Cardiac muscle cell (in vitro differentiated cells and primary cell): Measurements from ENCODE around the gene FKBP2. TPM values are rescaled to one million over a fixed set of nuclear protein-coding genes. Genes with fewer than 3 reads are reported as not detected.
"Not testable (repeated sequence)": the region's sequence is repeated elsewhere in the genome, so short reads cannot be mapped to it uniquely, and the experiment has no call there.

Source experiments
- DNase-seq, 2 donors: peaks; one replicate each; pipeline versions ENCODE4 v3.0.0 to v3.0.0-alpha.2; 2010 to 2017; ENCODE audit warnings: low read depth in 1 of 2, low spot score in 1 of 2
- H3K27ac ChIP-seq: fragments of 200-600 bp; sonication (generic); 2 replicates; pipeline ENCODE4 v1.5.1; 2016
- H3K27me3 ChIP-seq: fragments of 200-600 bp; sonication (generic); 2 replicates; pipeline ENCODE4 v1.6.0; 2016; ENCODE audit warnings: control low read depth
- H3K36me3 ChIP-seq: fragments of 200-600 bp; sonication (generic); 2 replicates; pipeline ENCODE4 v1.5.1; 2016; ENCODE audit warnings: control low read depth
- H3K4me1 ChIP-seq: fragments of 200-600 bp; sonication (generic); 2 replicates; pipeline ENCODE4 v1.8.1; 2017; ENCODE audit warnings: low read depth, mild to moderate bottlenecking, mixed run types
- H3K4me3 ChIP-seq: fragments of 200-600 bp; sonication (generic); 2 replicates; pipeline ENCODE4 v1.5.1; 2016; ENCODE audit warnings: mild to moderate bottlenecking
- H3K9me3 ChIP-seq: fragments of 200-600 bp; sonication (generic); 2 replicates; pipeline ENCODE4 v1.5.1; 2017; ENCODE audit warnings: low read depth, mild to moderate bottlenecking, control low read depth
- polyA plus RNA-seq: library from polyadenylated mRNA; unstranded; fragments of >200 nt; fragmentation: Nextera tagmentation; extraction: Ambion mirVana; gene quantifications from 2 replicates; pipeline ENCODE4 v1.2.1, GENCODE V29; 2016
- total RNA-seq: library from RNA; depleted of rRNA; stranded (reverse); fragments of >200 nt; gene quantifications from 2 replicates; pipeline ENCODE4 v1.2.3, GENCODE V29; 2016
- TF ChIP-seq, protein P1 (sequence below): IDR thresholded peaks from 2 replicates; pipeline ENCODE4 v1.5.1; 2012; ENCODE audit warnings: low read depth, mild to moderate bottlenecking, low read length

Gene FKBP2
- total and polyA plus RNA-seq, 2 experiments from 2014 or later, result 102 to 321 TPM

DNA sequence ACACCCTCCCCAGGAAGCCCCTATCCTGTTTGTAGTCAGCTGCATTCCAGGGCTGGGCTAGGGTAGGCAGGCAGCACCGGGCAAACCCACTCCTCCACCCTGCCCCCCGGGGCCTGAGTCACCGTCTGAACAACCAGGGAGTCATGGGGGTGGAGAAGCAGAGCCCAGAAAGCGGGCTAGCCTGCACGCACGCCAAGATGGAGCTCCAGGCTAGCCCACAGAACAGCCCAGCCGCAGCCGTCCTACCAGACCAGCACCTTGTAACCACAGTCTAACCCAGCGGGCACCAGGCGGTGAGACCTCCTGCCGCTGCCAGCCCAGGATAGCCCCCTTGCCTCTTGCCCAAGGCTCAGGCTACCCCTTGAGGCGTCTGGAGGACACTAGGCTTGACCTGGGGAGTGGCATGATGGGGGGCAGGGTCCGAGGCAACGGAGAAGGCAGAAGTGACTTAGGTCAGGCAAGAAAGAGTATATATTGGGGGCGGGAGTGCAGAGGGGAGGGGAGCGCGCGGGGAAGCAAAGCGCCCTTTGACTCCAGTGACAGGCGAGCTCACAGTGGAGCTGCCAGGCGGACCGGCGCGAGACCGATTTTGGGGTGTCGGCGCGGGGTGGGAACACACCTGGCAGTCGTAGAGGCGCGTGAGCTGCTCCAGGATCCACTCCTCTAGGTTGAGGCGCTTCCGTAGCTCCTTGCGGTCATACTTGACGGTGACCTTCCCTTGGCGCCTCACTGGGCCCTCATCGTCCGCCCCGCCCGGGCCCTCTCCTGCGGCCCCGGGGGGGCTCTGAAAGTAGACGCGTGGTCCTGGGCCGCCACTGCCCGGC, 5.1 kb downstream of the FKBP2 start:
- Histone ChIP-seq H3K36me3 (no peaks in the 10 kb centered on the region), H3K27ac (peak overlapping the region; percentile 38), H3K9me3 (no peaks in the 10 kb centered on the region), H3K4me1 (peaks cover 5% of the 10 kb centered on the region), H3K4me3 (peak overlapping the region; percentile 48), H3K27me3 (no peaks in the 10 kb centered on the region)
- peak in 1 of 2 donors; percentile 79 for DNase-seq
- TF ChIP-seq, protein P1, sequence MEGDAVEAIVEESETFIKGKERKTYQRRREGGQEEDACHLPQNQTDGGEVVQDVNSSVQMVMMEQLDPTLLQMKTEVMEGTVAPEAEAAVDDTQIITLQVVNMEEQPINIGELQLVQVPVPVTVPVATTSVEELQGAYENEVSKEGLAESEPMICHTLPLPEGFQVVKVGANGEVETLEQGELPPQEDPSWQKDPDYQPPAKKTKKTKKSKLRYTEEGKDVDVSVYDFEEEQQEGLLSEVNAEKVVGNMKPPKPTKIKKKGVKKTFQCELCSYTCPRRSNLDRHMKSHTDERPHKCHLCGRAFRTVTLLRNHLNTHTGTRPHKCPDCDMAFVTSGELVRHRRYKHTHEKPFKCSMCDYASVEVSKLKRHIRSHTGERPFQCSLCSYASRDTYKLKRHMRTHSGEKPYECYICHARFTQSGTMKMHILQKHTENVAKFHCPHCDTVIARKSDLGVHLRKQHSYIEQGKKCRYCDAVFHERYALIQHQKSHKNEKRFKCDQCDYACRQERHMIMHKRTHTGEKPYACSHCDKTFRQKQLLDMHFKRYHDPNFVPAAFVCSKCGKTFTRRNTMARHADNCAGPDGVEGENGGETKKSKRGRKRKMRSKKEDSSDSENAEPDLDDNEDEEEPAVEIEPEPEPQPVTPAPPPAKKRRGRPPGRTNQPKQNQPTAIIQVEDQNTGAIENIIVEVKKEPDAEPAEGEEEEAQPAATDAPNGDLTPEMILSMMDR, result no peak

DNA sequence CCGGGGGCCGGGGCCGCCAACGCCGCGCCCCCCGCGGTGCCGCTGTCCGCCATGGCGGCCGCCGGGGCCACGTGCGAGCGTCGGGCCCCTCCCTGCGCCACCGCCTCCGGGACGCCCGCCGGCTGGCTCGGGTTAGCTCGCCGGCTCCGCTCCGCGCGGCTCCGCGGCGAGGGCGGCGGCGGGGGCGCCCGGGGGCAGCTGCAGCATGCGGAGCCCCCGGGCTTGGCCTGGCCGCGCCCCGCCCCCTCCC, 5.7 kb downstream of the FKBP2 start:
- not testable (repeated sequence) for H3K27me3 ChIP-seq, H3K9me3 ChIP-seq, DNase-seq, H3K36me3 ChIP-seq, H3K27ac ChIP-seq, H3K4me1 ChIP-seq
- peak overlapping the region; percentile 48 for H3K4me3 ChIP-seq

DNA sequence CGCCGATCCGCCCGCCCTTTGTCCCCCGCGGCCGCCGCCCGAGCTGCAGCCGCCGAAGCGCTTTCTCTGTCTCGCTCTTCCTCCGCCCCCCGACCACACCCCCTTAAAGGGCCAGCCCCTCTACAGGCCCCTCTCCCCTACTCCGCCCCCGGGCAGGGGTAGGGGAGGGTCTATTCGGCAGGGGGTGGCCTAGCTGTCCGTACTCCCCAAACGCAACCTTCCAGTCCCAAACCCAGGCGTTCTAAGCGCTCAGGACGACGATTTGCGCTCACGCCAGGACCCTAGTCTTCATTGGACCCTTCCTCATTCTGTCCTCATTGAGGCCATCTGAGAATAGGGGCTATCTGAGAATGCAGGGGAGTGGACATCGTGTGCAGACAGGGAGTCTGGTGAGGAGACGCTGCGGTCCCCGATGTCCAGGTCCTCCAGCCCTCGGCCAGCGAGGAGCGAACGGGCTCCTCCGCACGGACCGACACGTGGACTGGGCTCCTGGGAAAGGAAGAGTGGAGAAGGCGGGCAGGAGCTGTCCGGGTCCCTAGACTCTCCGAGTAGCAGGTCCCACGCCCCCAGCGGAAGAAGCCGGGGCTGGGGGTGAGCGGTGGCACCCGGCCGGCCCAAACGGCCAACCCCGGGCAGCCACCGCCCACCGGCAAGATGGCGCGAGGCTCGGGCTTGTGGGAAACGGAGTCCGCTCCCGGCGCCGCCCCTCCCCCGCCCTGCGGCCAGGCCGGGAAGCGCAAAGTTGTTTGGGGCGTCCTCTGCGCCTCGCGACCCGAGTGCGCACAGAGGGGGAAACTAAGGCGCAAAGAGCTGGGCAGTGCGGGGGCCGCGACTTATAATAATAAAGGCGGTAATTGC, 6.2 kb downstream of the FKBP2 start, which contains the start of gene PPP1R14B:
PPP1R14B (minus strand) TSS at position 73 of the 858 bp plus-strand sequence. CDS start 270 bp downstream, outside the sequence.
- Histone ChIP-seq H3K9me3 (no peaks in the 10 kb centered on the region), H3K27ac (peak within 1 kb of the TSS; percentile 76), H3K4me1 (peaks cover 5% of the 10 kb centered on the region), H3K27me3 (no peaks in the 10 kb centered on the region), H3K4me3 (peak within 1 kb of the TSS; percentile 48), H3K36me3 (no peaks in the 10 kb centered on the region)
- TF ChIP-seq, protein P1, result no peak
- peak; percentile 91 to 94 for DNase-seq

DNA sequence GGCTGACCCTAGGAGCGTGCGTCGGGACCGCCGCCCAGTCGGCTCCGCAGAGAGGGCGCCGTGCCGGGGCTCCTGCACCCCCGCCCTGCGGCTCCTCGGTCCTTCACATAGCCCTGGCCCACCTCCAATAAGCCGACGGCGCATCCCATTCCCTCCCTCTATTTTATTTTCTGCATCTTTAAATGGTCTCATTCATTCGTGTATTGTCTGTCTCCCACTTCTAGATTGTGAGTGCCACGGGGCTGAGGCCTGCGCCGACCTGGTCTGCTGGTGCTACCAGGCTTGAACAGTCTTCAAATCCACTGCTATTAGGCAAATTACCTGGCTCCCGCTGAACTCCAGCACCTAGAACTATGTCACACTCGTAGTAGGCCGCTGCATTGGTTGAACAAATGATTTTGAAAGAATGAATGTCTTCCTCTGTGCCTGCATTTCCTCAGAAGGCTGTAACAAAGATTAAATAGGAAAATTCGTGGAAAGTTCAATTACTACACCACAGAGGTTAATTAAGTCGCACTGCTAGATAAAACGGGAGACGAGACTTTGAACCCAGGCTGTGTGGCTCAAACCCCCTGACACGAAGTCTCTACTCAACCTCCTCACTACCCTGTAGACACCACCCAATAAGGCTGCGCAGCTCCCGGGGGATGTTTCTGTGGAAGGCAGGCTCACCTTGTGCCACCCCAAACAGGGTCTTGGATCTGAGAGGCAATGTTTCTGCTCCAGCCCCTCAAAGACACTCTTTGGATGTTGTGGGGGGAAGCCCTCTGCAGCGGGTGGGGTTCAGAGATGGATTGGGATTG, 7.0 kb downstream of the FKBP2 start:
- no peak for DNase-seq
- Histone ChIP-seq H3K4me1 (peaks cover 5% of the 10 kb centered on the region), H3K36me3 (no peaks in the 10 kb centered on the region), H3K27me3 (no peaks in the 10 kb centered on the region), H3K9me3 (no peaks in the 10 kb centered on the region), H3K4me3 (peak overlapping the region; percentile 48), H3K27ac (no peak overlapping the region)
- TF ChIP-seq, protein P1, result no peak

DNA sequence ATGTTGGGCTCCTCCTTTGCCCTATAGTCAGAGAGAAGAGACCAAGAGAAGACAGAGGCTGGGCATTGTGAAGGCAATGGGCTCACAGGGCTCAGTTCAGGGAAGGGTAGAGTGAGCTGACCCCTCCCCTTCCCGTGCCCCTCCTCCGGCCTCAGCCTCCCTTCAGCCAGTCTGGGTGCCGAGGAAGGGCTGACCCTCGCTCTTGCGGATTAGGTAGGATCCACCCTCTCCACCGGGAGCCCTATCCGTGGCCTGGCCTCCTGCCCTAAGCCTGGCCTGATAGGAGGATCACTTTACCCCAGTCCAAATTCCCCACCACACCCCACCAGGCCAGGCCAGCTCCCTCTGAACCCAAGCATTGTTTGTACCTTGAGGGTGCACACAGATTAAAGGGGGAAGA, 7.7 kb downstream of the FKBP2 start:
- H3K9me3 ChIP-seq, result no peaks in the 10 kb centered on the region
- no peak overlapping the region for H3K4me3 ChIP-seq
- H3K4me1 ChIP-seq, result peaks cover 5% of the 10 kb centered on the region
- no peaks in the 10 kb centered on the region for H3K36me3 ChIP-seq
- no peak overlapping the region for H3K27ac ChIP-seq
- H3K27me3 ChIP-seq, result no peaks in the 10 kb centered on the region
- no peak for DNase-seq
- TF ChIP-seq, protein P1, result no peak
